ENCODE data around the gene INO80C. TPM values are rescaled to one million over a fixed set of nuclear protein-coding genes. Genes with fewer than 3 reads are reported as not detected.

The INO80C gene
- polyA plus RNA-seq, 1 donor (not counting 4 experiments of a cell fraction or from before 2014, with no cell fraction given), result 54.7 TPM

DNA sequence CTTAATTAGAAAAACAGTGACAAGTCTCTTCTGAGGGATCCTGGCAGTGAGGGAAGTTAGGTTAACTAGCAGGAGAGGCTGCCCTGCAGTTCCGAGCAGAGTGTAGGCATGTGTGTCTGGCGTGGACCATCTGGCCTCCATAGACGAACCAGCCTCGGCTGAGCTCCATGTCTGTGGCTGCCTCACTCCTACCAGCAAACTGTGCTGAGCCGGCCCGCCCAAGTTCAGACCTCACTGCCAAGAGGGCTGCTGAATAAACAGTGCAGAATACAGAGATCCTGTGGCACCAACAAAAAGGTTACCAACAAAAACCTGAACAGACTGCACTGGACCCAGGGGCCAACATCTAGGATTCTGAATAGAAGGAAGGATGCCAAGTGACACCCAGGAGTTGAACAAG lies 27.3 kb downstream of the INO80C start:
- peaks cover 5% of the 10 kb centered on the region for H4K20me1 ChIP-seq (ENCODE audit: control insufficient read depth, extremely low read depth, insufficient read depth, low read length)
- H3K4me1 ChIP-seq (ENCODE audit: control insufficient read depth, extremely low read depth, insufficient read depth, low read length), result peaks cover 8% of the 10 kb centered on the region
- H3K4me3 ChIP-seq (ENCODE audit: control insufficient read depth in 2 of 3, extremely low read depth in 1 of 3, insufficient read depth in 2 of 3, low read depth in 1 of 3, low read length in 3 of 3), result no peak overlapping the region
- no peaks in the 10 kb centered on the region for H3K9me3 ChIP-seq (ENCODE audit: control insufficient read depth, low read depth, low read length)
- H3K79me2 ChIP-seq (ENCODE audit: control insufficient read depth, insufficient read depth, low read length), result peaks cover 54% of the 10 kb centered on the region
- H3K4me2 ChIP-seq (ENCODE audit: control insufficient read depth, extremely low read depth, insufficient read depth, low read depth, low read length), result no peak overlapping the region
- TF ChIP-seq, protein P1, sequence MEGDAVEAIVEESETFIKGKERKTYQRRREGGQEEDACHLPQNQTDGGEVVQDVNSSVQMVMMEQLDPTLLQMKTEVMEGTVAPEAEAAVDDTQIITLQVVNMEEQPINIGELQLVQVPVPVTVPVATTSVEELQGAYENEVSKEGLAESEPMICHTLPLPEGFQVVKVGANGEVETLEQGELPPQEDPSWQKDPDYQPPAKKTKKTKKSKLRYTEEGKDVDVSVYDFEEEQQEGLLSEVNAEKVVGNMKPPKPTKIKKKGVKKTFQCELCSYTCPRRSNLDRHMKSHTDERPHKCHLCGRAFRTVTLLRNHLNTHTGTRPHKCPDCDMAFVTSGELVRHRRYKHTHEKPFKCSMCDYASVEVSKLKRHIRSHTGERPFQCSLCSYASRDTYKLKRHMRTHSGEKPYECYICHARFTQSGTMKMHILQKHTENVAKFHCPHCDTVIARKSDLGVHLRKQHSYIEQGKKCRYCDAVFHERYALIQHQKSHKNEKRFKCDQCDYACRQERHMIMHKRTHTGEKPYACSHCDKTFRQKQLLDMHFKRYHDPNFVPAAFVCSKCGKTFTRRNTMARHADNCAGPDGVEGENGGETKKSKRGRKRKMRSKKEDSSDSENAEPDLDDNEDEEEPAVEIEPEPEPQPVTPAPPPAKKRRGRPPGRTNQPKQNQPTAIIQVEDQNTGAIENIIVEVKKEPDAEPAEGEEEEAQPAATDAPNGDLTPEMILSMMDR (optimal IDR thresholded peaks at IDR 0.05 in 1 of 3, IDR thresholded peaks at IDR 0.05 in 1 of 3, conservative IDR thresholded peaks at IDR 0.05 in 1 of 3; ENCODE audit: extremely low read depth in 1 of 3, insufficient read depth in 2 of 3, low read length in 3 of 3), result no peak
- TF ChIP-seq EZH2 (IDR thresholded peaks at IDR 0.05; ENCODE audit: low read length), result no peak
- no peaks in the 10 kb centered on the region for H3K27me3 ChIP-seq (ENCODE audit: control insufficient read depth, extremely low read depth, insufficient read depth, low read length)
- FAIRE-seq (no peak), DNase-seq (ENCODE audit: low read depth, low spot score) (no peak)
- dilution Hi-C loops (cut with MboI; ENCODE audit: extremely low pct_ligation_motif_present, low sequenced_read_pairs), result no loop called here
- H3K9ac ChIP-seq (ENCODE audit: control insufficient read depth, extremely low read depth, insufficient read depth, low read length), result no peak overlapping the region
- no peak overlapping the region for H3K27ac ChIP-seq (ENCODE audit: control insufficient read depth, insufficient read depth, low read length)
- H3K36me3 ChIP-seq (ENCODE audit: control insufficient read depth in 2 of 2, extremely low read depth in 1 of 2, insufficient read depth in 2 of 2, low read length in 2 of 2), result peaks cover 32 to 56% of the 10 kb centered on the region in 2 experiments
- H3K9me1 ChIP-seq (ENCODE audit: control insufficient read depth, extremely low read depth, insufficient read depth, low read length), result peaks cover 2% of the 10 kb centered on the region
- no peak overlapping the region for H2AFZ ChIP-seq (ENCODE audit: control insufficient read depth, low read length)

DNA sequence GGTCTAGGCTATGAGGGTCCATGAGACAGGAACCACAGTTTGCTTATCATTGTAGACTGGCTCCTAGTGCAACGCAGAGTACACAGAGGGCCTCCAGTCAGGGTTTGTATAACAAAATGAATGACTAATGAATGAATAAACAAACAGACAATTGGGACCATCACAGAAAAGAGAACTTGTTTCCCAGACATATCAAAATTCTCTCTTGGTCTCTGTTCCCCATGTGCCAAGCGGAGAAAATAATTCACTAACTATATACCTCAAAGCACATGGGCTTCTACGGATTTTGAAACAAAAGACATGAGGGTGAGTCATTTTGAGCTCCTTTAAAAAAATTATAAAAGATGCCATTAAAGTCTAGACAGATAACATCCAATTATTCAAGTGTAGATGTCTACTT lies 28.0 kb downstream of the INO80C start:
- H3K27me3 ChIP-seq (ENCODE audit: control insufficient read depth, extremely low read depth, insufficient read depth, low read length), result no peaks in the 10 kb centered on the region
- DNase-seq (ENCODE audit: low read depth, low spot score), result no peak
- no peak overlapping the region for H3K4me3 ChIP-seq (ENCODE audit: control insufficient read depth in 2 of 3, extremely low read depth in 1 of 3, insufficient read depth in 2 of 3, low read depth in 1 of 3, low read length in 3 of 3)
- peaks cover 5% of the 10 kb centered on the region for H4K20me1 ChIP-seq (ENCODE audit: control insufficient read depth, extremely low read depth, insufficient read depth, low read length)
- FAIRE-seq, result no peak
- H3K36me3 ChIP-seq (ENCODE audit: control insufficient read depth in 2 of 2, extremely low read depth in 1 of 2, insufficient read depth in 2 of 2, low read length in 2 of 2), result peaks cover 32 to 51% of the 10 kb centered on the region in 2 experiments
- TF ChIP-seq EZH2 (IDR thresholded peaks at IDR 0.05; ENCODE audit: low read length), result no peak
- TF ChIP-seq, protein P1 (optimal IDR thresholded peaks at IDR 0.05 in 1 of 3, IDR thresholded peaks at IDR 0.05 in 1 of 3, conservative IDR thresholded peaks at IDR 0.05 in 1 of 3; ENCODE audit: extremely low read depth in 1 of 3, insufficient read depth in 2 of 3, low read length in 3 of 3), result no peak
- no peak overlapping the region for H2AFZ ChIP-seq (ENCODE audit: control insufficient read depth, low read length)
- peaks cover 47% of the 10 kb centered on the region for H3K79me2 ChIP-seq (ENCODE audit: control insufficient read depth, insufficient read depth, low read length)
- H3K9me3 ChIP-seq (ENCODE audit: control insufficient read depth, low read depth, low read length), result no peaks in the 10 kb centered on the region
- no peak overlapping the region for H3K9ac ChIP-seq (ENCODE audit: control insufficient read depth, extremely low read depth, insufficient read depth, low read length)
- dilution Hi-C loops (cut with MboI; ENCODE audit: extremely low pct_ligation_motif_present, low sequenced_read_pairs), result no loop called here
- H3K4me1 ChIP-seq (ENCODE audit: control insufficient read depth, extremely low read depth, insufficient read depth, low read length), result peaks cover 3% of the 10 kb centered on the region
- H3K27ac ChIP-seq (ENCODE audit: control insufficient read depth, insufficient read depth, low read length), result no peak overlapping the region
- H3K9me1 ChIP-seq (ENCODE audit: control insufficient read depth, extremely low read depth, insufficient read depth, low read length), result peaks cover 2% of the 10 kb centered on the region
- H3K4me2 ChIP-seq (ENCODE audit: control insufficient read depth, extremely low read depth, insufficient read depth, low read depth, low read length), result no peak overlapping the region
